ENCODE measurements around the gene ATP6V0A1. TPM values are rescaled to one million over a fixed set of nuclear protein-coding genes. Genes with fewer than 3 reads are reported as not detected.

The ATP6V0A1 gene
- total and polyA plus RNA-seq, 2 of the 4 experiments (the other 2 are of a cell fraction) = 18.8 to 34.0 TPM

- TF ChIP-seq USF2 (IDR thresholded peaks at IDR 0.05; ENCODE audit: low read depth, low read length) (no peak), ELK1 (IDR thresholded peaks at IDR 0.05; ENCODE audit: borderline replicate concordance, low read depth, low read length) (no peak)
Observed at GRCh38 chr17:42518755-42519545, 60.3 kb downstream of the ATP6V0A1 start (continued).

Measured in IMR-90 (cell line).